Dendritic cell treated with granulocyte-macrophage colony-stimulating factor and Interleukin-4, amounts not matched to agents 40 ng/mL and 50 ng/mL, for 4 days (primary cell): ENCODE results near the gene PANK3.
"Not testable (repeated sequence)": the region's sequence is repeated elsewhere in the genome, so short reads cannot be mapped to it uniquely, and the experiment has no call there.

Experiments
- H3K27ac Mint-ChIP-seq: one replicate; pipeline ENCODE4 v1.8.0; 2022; ENCODE audit warnings: mild to moderate bottlenecking, mixed read lengths
- H3K27me3 Mint-ChIP-seq: one replicate; pipeline ENCODE4 v1.8.0; 2022; ENCODE audit warnings: mild to moderate bottlenecking, mixed read lengths
- H3K36me3 Mint-ChIP-seq: one replicate; pipeline ENCODE4 v1.8.0; 2022; ENCODE audit warnings: low read depth, mixed read lengths
- H3K4me1 Mint-ChIP-seq: one replicate; pipeline ENCODE4 v1.8.0; 2022; ENCODE audit warnings: low read depth, mixed read lengths
- H3K4me3 Mint-ChIP-seq: one replicate; pipeline ENCODE4 v1.8.0; 2022; ENCODE audit warnings: mild to moderate bottlenecking, moderate library complexity, mixed read lengths
- H3K9me3 Mint-ChIP-seq: one replicate; pipeline ENCODE4 v1.8.0; 2022; ENCODE audit warnings: mixed read lengths
- intact Hi-C: fragments of 100-400 bp; cut with micrococcal nuclease; formaldehyde crosslinking; loops from one replicate; pipeline ENCODE4 v1.15.0; 2022

Gene PANK3

DNA sequence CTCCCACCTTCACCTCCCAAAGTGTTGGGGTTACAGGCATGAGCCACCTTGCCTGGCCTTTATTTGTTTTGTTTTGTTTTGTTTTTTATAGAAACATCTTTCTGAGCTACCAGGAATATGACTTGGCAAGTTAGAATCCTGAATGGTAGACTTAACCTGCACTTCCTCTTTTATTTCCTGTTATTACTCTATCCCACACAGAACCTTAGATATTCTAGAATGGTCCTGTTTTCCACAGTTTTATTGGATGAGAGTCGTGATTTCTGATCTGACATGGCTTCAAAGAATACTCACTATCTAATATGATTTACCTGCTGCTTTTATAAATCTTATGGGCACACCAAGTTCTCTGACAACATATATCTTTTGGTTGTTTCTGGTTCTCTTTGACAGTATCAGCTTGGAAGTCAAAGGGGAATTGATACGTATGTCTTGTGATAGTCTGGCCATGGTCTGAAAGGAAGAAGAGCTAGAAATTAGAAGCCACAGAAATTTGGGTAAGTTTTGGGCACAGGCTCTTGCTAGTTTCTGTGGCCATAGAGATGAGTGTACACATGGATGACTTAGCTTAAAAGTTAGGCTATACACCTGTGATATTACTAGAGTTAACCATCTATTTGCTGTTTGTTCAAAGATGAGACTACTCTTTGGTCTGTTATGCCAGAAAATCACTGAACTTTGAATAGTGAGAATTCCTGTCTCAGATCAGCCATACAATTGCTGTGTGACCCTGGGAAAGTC lies 4.7 kb upstream of the PANK3 start:
- H3K4me1 Mint-ChIP-seq: peaks cover 29% of the 10 kb centered on the region
- intact Hi-C loops: no loop called here
- H3K27ac Mint-ChIP-seq: peak overlapping the region; percentile 69
- H3K36me3 Mint-ChIP-seq: peaks cover 10% of the 10 kb centered on the region
- H3K27me3 Mint-ChIP-seq: peaks cover 19% of the 10 kb centered on the region
- no peaks in the 10 kb centered on the region for H3K9me3 Mint-ChIP-seq
- H3K4me3 Mint-ChIP-seq: no peak overlapping the region

- H3K27ac Mint-ChIP-seq, H3K4me3 Mint-ChIP-seq, H3K27me3 Mint-ChIP-seq, H3K9me3 Mint-ChIP-seq, intact Hi-C loops: not testable (repeated sequence)
- Mint-ChIP-seq H3K36me3 (peaks cover 15% of the 10 kb centered on the region), H3K4me1 (peaks cover 51% of the 10 kb centered on the region)
Observed at GRCh38 chr5:168580814-168581469, 1.8 kb upstream of the PANK3 start.

GRCh38 chr5:168580227-168580508 lies 1.0 kb upstream of the PANK3 start:
- intact Hi-C loops: no loop called here
- Mint-ChIP-seq H3K27me3 (peaks cover 1% of the 10 kb centered on the region), H3K9me3 (no peaks in the 10 kb centered on the region)

DNA sequence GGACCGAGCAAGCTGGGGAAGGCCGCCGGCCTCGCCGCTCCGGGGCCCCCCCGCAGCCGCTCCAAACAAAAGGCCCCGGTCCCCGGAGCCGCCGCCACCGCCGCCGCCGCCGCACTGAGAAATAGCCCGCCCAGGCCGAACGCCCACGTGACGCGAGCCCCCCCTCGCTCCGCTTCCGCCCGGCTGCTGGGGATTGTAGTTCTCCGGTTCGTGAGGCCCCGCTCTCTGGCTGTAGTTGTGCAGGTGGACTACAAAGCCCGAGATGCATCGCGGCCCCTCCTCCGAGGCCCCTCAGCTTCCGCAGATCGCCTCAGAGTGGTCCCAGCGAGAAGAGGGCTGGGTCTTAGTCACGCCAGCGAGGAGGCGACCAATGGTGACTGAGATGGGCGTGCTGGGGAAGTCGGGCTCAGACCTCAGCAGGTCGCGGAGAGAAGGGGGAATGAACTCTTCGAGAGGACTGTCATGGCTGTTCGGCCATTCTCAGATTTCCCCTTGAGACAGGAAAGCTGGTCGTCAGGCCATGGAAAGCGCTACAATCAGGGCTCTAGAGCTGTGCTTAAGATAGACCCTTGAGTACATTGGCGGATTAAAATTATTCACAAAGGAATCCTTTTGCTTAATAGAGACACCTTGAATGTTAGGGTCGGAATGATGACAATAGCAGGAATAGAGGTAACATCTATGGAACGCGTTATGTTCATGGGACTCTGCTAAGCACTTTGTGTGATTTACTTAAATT lies 489 bp upstream of the PANK3 start:
- no peaks in the 10 kb centered on the region for H3K27me3 Mint-ChIP-seq
- H3K27ac Mint-ChIP-seq: peak overlapping the region; percentile 99
- no peaks in the 10 kb centered on the region for H3K9me3 Mint-ChIP-seq
- H3K4me3 Mint-ChIP-seq: peak overlapping the region; percentile 86
- peaks cover 20% of the 10 kb centered on the region for H3K36me3 Mint-ChIP-seq
- intact Hi-C loops: loop anchor here (1.0 kb wide), 1 partner anchor 93 kb away; the partner anchor contains the start of gene RARS1
- H3K4me1 Mint-ChIP-seq: peaks cover 52% of the 10 kb centered on the region

More at GRCh38 chr5:168580227-168580508, 1.0 kb upstream of the PANK3 start:
- H3K27ac Mint-ChIP-seq: peak overlapping the region; percentile 99
- H3K36me3 Mint-ChIP-seq: peaks cover 19% of the 10 kb centered on the region
- peak overlapping the region; percentile 86 for H3K4me3 Mint-ChIP-seq
- peaks cover 54% of the 10 kb centered on the region for H3K4me1 Mint-ChIP-seq

- Mint-ChIP-seq H3K27ac (peak overlapping the region; percentile 99), H3K36me3 (peaks cover 21% of the 10 kb centered on the region), H3K27me3 (no peaks in the 10 kb centered on the region), H3K4me3 (peak overlapping the region; percentile 82), H3K4me1 (peaks cover 40% of the 10 kb centered on the region), H3K9me3 (no peaks in the 10 kb centered on the region)
- intact Hi-C loops: no loop called here
Observed at GRCh38 chr5:168578006-168578405, 1.2 kb downstream of the PANK3 start.

GRCh38 chr5:168575391-168576372 lies 3.5 kb downstream of the PANK3 start:
- H3K36me3 Mint-ChIP-seq: peaks cover 32% of the 10 kb centered on the region
- intact Hi-C loops: no loop called here
- H3K27me3 Mint-ChIP-seq: no peaks in the 10 kb centered on the region
- H3K4me3 Mint-ChIP-seq: peak overlapping the region; percentile 39
- peak overlapping the region; percentile 16 for H3K27ac Mint-ChIP-seq
- H3K9me3 Mint-ChIP-seq: no peaks in the 10 kb centered on the region
- peaks cover 50% of the 10 kb centered on the region for H3K4me1 Mint-ChIP-seq

DNA sequence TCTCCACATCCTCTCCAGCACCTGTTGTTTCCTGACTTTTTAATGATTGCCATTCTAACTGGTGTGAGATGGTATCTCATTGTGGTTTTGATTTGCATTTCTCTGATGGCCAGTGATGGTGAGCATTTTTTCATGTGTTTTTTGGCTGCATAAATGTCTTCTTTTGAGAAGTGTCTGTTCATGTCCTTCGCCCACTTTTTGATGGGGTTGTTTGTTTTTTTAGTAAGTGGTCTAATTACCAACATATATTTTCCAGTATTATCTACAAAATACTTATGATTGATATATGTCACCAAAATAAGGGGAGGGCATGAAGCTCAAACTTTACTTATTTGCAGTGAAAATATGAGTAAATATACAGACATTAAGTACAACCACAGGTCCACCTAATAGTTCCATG lies 5.0 kb downstream of the PANK3 start:
- Mint-ChIP-seq H3K4me1 (peaks cover 43% of the 10 kb centered on the region), H3K36me3 (peaks cover 35% of the 10 kb centered on the region)
- H3K27me3 Mint-ChIP-seq, H3K4me3 Mint-ChIP-seq, H3K27ac Mint-ChIP-seq, H3K9me3 Mint-ChIP-seq, intact Hi-C loops: not testable (repeated sequence)

DNA sequence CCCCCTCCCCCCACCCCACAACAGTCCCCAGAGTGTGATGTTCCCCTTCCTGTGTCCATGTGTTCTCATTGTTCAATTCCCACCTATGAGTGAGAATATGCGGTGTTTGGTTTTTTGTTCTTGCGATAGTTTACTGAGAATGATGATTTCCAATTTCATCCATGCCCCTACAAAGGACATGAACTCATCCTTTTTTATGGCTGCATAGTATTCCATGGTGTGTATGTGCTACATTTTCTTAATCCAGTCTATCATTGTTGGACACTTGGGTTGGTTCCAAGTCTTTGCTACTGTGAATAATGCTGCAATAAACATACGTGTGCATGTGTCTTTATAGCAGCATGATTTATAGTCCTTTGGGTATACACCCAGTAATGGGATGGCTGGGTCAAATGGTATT lies 5.5 kb downstream of the PANK3 start:
- peaks cover 32% of the 10 kb centered on the region for H3K36me3 Mint-ChIP-seq
- H3K27me3 Mint-ChIP-seq, H3K9me3 Mint-ChIP-seq, H3K4me3 Mint-ChIP-seq, intact Hi-C loops, H3K27ac Mint-ChIP-seq: not testable (repeated sequence)
- peaks cover 43% of the 10 kb centered on the region for H3K4me1 Mint-ChIP-seq

DNA sequence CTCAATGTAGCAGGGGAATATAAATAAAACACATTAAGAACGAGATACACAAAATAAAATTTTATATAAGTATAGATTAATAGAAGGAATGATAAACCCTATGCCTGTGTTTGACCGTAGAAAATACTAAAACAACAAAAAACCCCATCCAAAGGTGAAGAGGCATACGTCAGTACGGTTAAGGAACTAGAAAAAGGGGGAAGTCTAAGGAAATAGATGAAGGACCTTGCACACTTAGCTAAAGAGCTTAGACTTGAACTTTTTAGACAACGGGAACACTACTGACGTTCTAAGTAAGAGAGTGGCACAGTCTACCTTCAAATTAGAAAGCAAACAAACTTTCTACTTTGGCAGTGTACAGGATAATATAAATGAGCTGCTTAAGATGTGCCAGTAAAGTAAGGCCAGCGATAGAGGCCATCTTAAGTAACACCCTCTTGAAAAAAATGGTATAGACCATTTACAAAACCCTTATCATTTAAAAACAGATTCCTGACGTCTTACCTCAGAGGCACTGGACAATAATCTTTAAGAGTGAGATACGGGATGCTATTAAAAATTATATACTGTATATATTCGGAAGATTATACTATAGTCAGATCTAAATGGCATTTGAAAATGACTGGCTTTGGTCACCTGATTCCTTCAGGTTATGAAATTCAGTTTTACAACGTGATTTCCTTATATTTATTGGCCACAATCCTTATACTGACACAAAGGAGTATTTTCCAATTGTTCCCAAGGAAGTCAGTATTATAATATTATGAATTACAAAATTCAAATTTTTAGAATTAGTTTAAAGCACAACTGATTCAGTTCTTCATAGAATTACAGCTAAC lies 8.5 kb downstream of the PANK3 start:
- H3K27me3 Mint-ChIP-seq: no peaks in the 10 kb centered on the region
- H3K27ac Mint-ChIP-seq: no peak overlapping the region
- H3K36me3 Mint-ChIP-seq: peaks cover 56% of the 10 kb centered on the region
- peaks cover 21% of the 10 kb centered on the region for H3K4me1 Mint-ChIP-seq
- H3K4me3 Mint-ChIP-seq: no peak overlapping the region
- no peaks in the 10 kb centered on the region for H3K9me3 Mint-ChIP-seq
- intact Hi-C loops: no loop called here

DNA sequence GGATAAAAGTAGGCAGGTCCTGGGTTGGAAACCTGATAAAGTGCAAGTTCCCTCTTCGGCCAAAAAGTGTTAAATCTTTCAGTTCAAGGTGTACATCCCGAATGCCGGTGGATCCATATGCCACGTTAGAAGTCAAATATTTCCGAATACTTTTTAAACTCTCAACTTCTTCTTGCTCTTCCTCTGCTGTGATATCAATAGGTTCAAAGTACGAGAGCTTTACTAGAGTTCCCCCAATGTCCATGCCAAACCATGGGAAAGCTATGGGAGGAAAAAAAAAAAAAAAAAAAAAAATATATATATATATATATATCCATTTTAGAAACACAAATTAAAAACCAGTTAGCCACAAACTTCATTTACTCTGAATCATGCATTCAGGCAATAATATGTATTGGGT lies 10.4 kb downstream of the PANK3 start:
- no peaks in the 10 kb centered on the region for H3K9me3 Mint-ChIP-seq
- no peak overlapping the region for H3K4me3 Mint-ChIP-seq
- no peaks in the 10 kb centered on the region for H3K27me3 Mint-ChIP-seq
- no peak overlapping the region for H3K27ac Mint-ChIP-seq
- H3K36me3 Mint-ChIP-seq: peaks cover 56% of the 10 kb centered on the region
- H3K4me1 Mint-ChIP-seq: peaks cover 15% of the 10 kb centered on the region
- intact Hi-C loops: no loop called here

DNA sequence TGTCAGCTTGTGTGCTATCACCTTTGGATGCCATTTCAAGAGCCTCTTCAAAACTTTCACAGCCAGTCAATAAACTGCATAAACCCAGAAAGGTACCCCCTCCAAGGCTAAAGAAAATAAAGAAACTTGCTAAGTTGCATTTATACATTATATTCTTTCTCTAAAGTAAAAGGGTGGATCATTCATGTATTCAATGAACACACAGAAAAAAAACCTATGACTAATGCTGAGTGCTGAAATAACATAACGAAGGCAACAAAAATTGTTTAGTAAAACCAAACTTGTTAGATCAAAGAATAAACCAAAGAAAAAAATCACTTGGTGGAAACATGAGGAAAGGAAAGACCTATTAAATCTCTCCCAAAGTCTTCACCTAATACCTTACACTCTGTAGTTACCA lies 15.2 kb downstream of the PANK3 start:
- intact Hi-C loops: loop anchor here (5.0 kb wide), 1 partner anchor 67 kb away; no protein-coding TSS in a partner anchor
- H3K9me3 Mint-ChIP-seq: no peaks in the 10 kb centered on the region
- no peaks in the 10 kb centered on the region for H3K4me1 Mint-ChIP-seq
- no peaks in the 10 kb centered on the region for H3K27me3 Mint-ChIP-seq
- H3K27ac Mint-ChIP-seq: no peak overlapping the region
- peaks cover 76% of the 10 kb centered on the region for H3K36me3 Mint-ChIP-seq
- H3K4me3 Mint-ChIP-seq: no peak overlapping the region

- H3K27me3 Mint-ChIP-seq: no peaks in the 10 kb centered on the region
- H3K4me3 Mint-ChIP-seq: no peak overlapping the region
- intact Hi-C loops: loop anchor here (5.0 kb wide), 1 partner anchor 65 kb away; no protein-coding TSS in a partner anchor
- peaks cover 74% of the 10 kb centered on the region for H3K36me3 Mint-ChIP-seq
- H3K27ac Mint-ChIP-seq: no peak overlapping the region
- no peaks in the 10 kb centered on the region for H3K9me3 Mint-ChIP-seq
- no peaks in the 10 kb centered on the region for H3K4me1 Mint-ChIP-seq
Observed at GRCh38 chr5:168562279-168562678, 16.9 kb downstream of the PANK3 start.

- Mint-ChIP-seq H3K36me3 (peaks cover 82% of the 10 kb centered on the region), H3K4me1 (no peaks in the 10 kb centered on the region), H3K4me3 (no peak overlapping the region), H3K9me3 (no peaks in the 10 kb centered on the region), H3K27me3 (no peaks in the 10 kb centered on the region), H3K27ac (no peak overlapping the region)
- intact Hi-C loops: no loop called here
Observed at GRCh38 chr5:168557389-168557788, 21.8 kb downstream of the PANK3 start.
